HG02970 (cell line): ENCODE measurements around the gene HOXB1.
"Not testable (repeated sequence)": the region's sequence is repeated elsewhere in the genome, so short reads cannot be mapped to it uniquely, and the experiment has no call there.

ENCODE experiments used
- ATAC-seq: cut with Tn5 transposase; IDR thresholded peaks from one replicate; pipeline ENCODE4 v1.9.1; 2021; ENCODE audit warnings: mild to moderate bottlenecking, moderate library complexity, moderate number of reproducible peaks; ENCODE audit not compliant: unreplicated experiment, low FRiP score

Gene HOXB1

DNA sequence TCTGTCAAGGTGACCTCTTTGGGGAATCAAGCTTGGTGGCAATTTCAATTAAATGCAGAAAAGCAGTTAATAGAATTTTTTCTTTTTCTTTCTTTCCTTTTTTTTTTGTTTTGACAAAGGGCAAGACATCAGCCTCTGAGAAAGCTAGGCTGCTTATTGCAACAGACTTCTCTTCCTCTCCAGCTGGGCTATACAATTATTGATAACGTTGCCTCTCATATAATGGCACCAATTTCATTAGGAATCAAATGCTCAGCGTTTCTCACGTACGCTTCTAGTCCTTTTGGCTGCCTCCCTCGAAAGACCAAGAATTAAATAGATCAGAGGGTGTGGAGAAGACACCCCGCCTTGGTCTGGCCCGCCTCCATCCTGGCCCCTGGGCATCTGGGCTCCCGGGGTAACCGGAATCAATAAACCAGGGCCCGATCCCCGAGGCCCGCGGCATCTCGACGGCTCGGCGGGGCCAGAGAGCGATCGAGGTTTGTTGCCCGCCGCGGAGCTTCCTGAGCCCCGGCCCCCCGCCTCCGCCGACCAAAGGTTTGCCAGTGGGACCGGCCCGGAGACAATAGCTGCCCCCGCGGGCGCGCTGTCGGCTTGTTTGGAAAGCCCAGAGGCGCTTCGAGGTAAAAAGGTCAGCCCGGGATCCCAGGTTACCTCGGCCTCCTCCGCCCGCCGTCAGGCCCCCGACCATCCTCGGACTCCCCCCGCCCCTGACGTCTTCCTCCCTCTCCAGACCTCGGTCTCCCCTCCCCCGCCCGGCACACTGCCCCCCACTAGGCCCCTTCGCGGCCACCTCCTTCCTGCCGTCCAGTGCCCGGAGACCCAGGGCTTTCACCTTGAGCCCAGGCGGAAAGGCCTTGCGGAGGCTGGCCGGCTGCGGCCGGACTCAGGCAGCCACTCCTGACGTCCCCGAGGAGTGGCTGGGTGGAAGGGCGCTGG, 3.9 kb downstream of the HOXB1 start:
- ATAC-seq: no peak

DNA sequence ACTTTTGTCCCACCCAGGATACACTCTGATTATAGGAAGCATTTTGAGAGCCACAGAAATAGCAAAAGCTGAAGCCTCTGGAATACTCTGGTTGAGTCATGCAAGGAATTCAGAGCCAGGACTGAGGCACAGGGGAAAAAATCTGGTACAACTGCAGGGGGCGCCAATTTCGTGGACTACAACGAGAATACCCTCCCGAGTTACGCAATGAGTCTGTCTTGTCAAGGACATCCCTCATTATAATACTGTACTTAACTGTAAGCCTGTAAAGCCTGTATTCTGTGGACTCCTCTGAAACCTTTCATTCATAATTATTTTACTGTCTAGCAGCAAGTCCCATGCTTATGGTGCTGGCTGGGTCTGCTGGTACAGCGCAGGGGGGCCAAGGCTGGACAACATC, 7.8 kb downstream of the HOXB1 start:
- ATAC-seq: no peak

DNA sequence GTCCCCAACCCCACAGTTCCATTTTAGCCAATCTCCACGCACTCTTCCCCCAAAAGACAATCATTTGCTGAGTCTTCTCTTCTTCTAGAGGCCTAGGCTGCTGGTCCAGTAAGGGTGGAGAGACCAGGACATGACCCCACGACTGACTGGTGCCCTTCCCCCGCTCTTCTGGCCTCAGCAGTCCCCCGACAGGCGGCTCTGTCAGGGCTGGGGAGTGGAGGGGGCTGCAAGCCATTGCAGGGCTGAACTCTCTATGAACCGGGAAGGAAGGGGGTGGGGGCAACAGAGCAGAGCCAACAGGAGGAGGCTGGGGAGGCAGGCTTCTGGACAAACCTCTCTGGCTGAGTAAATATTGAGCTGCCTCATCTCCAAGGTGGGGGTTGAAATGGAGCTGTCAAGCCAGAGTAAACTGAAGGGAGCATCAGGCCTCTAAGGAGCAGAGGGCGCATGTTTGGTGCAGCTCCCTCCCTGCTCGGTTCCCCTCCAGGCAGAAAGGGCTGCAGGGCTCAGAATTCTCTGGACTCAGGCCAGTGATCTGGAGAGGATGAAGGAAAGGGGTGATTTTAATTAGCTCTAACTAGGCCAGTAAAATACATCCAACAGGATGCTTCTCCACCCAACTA, 8.7 kb downstream of the HOXB1 start:
- ATAC-seq: no peak

DNA sequence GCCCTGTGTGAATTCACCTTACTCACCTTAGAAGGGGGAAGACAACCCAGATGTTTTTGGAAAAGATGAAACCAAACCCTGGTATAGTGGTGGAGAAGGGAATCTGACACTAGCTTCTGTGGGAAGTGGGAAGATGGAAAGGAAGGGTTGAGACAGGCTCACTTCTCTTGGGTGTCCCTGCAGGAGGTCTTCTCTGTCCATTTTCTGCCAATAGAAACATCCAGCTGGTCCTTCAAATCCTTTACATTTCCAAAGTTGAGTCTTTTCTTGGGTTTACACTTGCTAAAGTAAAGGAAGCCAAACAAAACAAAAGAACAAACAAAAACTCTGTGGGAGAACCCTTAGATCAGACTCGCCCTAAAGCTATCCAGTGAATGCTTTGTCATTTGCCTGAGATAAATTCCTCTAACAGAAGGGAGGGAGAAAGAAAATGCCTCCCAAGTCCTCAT, 10.2 kb downstream of the HOXB1 start:
- ATAC-seq: no peak

DNA sequence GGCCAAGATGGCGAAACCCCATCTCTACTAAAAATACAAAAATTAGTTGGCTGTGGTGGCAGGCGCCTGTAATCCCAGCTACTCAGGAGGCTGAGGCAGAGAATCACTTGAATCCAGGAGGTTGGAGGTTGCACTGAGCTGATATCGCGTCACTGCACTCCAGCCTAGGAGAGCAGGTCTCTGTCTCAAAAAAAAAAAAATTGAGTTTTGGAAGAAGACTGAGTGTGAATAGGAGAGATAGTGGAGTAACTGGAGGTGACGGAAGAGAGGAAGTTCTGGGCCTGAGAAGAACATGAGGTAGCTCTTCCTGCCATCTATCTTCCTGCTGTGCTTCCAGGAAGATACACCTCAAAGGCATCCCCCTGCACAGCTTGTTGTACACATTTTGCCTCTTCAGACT, 11.4 kb downstream of the HOXB1 start:
- ATAC-seq: no peak

DNA sequence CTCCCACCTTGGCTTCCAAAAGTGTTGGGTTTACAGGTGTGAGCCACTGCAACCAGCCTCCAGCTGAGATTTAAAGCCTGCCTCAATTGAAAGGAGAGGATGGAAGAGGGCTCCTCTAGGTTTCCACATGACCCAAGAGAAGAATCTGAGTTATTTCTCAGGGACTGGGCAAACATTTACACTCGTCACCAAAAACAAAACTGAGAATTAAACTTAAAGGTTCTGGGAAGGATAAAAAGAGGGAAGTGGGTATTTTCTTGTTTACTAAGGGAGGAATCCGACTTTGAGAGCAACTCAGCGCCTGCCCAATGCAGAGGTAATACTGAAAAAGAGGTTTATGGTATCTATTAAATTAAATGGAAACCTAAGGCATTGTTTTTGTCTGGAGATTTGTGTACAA, 13.3 kb downstream of the HOXB1 start:
- ATAC-seq: no peak

DNA sequence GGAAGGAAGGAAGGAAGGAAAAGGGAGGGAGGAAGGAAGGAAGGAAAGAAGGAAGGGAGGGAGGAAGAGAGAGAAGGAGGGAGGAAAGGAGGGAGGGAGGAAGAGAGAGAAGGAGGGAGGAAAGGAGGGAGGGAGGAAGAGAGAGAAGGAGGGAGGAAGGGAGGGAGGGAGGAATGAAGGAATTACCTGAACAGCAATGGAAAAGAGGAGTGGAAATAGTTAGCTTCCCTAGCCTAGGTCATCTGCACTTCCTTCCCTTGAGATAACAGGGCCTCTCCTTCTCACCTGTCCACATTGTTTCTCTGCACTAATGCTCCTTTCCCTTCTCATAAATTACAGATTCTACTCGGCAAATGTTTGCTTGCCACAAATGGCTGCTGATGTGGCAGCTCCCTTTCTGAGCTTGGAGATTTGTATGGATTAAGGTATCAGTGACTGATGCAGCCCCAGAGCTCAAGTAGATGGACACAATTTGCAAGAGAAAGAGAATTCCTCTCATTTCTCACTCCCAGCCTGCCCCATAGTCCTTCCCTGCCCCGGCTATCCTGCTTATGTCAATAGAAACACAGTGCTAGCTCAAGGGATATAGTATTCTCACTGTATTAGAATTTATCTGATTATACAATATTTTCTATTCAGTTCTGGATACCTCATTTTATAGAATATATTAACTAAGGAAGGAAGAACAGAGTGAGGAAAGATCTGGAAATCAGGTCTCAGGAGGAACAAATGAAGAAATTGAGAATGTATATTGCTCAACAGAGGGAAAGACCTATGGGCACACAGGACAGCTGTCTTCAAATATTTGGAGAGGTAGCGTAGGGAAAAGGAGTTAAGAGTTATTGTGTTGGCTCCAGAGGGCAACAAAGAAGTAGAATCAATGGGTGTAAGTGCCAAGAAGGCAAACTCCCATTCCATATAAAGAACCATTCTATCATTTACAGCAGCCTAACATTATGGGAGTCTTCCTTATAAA, 14.6 kb downstream of the HOXB1 start:
- no peak for ATAC-seq

DNA sequence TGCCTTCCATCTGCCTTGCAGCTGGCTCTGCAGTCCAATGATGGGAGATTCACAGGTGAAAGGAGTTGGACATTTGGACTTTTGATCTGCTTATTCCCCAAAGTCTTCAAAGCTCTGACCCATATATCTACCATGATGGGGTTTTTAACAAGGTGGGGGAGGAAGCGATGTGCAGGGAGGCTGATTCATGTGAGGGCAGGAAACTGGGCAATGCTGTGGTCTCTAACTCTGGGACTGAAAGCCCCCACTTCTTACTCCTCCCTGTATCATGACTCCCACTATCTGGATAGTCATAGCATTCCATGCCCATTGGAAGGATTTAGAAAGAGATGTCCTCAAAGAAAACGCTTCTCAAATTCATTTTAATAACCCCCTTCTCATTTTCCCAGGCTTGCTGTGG, 16.3 kb downstream of the HOXB1 start:
- ATAC-seq: no peak

DNA sequence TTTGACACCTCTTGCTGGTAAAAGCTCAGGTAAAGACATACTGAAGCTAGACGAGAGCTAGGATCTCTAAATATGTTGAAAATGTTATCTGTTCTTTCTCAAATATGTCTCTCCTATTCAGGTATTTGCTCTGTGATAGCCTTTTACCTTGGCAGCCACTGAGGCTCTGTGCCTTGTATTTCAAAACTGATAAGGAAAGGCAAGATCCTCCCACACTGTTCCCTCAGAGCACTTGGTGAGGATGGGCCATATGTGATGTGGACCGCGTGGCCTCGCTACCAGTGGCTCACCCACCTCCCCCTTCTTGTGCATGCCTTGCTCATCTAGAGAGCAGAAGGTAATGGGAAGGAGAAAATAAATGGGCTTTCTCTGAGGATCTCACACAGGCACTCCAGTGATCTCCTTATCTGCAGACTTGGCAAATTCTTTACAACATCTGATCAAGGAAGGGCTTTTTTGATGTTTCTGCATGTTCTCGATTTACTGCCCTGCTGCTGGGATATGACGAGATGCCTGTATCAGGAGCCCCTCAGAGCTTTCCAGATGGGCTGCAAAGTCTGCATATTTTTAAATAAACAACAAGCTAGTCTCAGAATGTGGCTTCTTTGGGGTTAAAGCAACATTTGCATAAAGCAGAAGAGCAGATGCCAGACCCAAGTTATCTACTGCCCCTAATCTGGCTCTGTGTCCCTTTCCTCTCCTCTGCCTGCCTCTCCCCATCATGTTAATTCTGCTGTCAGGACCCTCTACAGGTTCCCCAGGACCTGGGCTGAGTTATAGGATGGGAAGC, 16.9 kb downstream of the HOXB1 start:
- ATAC-seq: no peak

DNA sequence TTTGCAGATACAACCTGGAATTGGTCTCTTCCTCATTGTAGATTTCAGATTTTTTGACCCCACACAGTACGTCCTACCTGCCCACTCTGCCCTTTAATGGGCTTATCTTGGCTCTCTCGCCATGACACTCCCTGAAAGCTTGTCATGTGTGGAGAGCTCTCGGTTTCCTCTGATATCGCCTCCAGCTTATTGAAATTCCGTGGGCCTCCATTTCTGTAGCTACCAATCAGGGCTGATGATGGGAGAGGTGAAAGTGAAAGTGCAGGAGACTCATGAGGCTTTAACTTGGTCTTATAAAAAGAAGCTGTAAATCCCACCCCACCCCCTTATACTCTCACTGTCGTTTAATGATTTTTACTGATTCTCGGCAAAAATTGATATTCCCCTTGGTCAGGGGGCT, 17.7 kb downstream of the HOXB1 start:
- no peak for ATAC-seq

DNA sequence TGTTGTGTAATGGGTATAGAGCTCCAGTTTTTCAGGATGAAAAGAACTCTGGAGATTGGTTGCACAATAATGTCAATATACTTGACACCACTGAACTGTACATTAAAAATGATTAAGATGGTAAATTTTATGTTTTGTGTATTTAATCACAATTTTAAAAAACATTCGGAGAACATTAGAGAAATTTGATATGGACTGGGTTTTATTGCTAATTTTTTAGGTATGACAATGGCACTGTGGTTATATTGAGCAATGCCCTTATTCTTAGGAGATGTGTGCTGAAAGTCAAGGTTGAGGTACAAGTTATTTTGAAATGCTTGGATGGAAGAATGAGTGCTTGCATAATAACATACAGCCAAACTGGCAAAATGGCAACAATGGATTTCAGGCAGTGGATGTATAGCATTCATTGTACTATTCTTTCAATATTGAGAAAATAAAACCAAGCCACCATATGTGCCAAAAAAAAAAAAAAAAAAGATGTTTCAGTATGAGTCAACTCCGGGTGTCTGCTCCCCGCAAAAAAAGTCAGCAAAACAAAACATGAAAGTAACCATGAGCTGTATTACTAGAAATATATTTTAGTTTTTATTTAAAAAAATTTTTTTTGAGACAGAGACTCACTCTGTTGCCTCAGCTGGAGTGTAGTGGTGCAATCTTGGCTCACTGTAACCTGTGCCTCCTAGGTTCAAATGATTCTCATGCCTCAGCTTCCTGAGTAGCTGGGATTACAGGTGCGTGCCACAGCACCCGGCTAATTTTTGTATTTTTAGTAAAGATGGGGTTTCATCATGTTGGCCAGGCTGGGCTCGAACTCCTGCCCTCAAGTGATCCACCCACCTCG, 19.8 kb downstream of the HOXB1 start:
- no peak for ATAC-seq

DNA sequence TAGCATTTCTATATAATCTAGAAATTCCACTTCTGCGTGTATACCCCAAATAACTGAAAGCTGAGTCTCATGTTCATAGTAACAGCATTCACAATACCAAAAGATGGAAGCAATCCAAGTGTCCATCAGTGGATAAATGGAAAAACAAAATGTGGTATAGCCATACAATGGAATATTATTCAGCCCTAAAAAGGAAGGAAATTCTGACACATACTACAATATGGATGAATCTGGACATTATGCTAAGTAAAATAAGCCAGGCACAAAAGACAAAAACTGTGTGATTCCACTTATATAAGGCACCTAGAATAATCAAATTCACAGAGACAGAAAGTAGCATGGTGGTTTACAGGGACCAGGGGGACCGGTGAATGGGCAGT, 20.4 kb downstream of the HOXB1 start:
- ATAC-seq: no peak

DNA sequence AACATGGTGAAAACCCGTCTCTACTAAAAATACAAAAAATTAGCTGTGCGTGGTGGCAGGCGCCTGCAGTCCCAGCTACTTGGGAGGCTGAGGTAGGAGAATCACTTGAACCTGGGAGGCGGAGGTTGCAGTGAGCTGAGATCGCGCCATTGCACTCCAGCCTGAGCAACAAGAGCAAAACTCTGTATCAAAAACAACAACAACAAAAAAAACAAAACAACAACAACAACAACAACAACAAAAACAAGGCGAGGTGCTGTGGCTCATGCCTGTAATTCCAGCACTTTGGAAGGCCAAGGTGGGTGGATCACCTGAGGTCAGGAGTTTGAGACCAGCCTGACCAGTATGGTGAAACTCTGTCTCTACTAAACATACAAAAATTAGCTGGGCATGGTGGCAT, 21.1 kb downstream of the HOXB1 start:
- not testable (repeated sequence) for ATAC-seq

DNA sequence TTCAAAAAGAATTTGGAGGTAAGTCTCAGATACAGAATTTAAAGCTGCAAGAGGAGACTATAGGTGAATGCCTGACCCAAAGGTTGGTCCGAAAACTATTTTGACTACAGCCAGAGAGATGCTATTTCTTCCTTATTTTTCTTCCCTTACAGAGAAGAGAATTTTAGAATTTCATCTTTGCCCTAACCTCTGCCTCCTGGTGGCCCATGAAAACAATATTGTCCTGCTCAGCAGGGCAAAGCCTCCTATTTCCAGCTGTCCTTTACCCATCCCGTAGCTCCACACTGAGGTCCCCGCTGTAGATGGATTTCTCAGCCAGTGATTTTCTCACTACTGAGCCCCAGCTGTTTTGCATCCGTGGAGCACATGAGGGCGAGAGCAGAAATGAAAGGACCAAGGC, 24.6 kb downstream of the HOXB1 start:
- ATAC-seq: no peak

DNA sequence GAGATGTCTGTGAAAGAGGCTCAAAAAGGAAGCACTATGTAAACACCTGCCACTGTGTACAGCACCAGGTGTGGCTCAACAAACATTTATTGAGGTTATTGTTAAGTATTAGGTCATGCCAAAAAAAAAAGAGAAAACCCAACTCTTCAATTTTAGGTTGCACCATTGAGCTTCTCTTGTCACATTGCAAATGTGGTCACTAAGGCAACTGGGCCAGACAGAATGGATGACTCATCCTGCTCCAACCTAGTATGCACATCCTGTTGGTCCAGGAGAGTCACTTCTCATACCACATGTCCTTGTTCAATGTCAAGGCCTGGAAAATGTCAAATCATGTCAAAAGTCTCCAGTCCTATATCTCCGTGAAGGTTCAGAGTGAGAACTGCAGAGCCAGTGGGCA, 25.0 kb downstream of the HOXB1 start:
- ATAC-seq: peak; percentile 56

DNA sequence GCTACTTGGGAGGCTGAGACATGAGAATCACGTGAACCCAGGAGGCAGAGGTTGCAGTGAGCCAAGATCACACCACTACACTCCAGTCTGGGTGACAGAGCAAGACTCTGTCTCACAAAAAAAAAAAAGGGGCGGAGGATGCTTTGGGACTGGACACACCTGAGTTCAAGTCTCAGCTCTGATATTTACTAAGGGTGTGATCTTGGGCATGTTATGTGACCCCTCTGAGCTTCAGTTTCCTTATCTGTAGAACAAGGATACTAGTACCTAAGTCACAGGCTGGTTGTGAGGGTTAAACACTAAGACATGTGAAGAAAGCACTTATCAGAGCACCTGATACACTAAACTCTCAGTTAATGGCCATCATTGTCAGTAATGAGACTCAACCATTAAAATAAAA, 25.9 kb downstream of the HOXB1 start:
- no peak for ATAC-seq

DNA sequence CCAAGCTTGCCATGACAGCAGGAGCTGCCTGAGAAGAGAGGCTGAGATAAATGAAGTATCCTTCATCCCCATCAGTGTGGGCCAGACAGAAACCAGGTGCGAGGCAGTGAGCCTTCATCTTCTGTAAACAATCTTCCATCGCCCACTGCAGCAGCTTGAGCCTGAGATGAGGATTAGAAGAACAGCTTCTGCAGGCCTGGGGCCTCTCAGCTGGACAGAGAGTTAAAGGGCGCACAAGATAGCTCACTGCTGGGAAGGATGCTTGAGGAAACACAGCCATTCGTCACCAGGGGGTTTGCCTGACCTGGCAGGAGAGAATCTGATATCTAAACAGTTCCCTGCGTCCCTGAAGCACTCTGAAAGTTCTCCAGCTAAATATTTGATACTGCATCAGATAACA, 27.1 kb downstream of the HOXB1 start:
- ATAC-seq: no peak

DNA sequence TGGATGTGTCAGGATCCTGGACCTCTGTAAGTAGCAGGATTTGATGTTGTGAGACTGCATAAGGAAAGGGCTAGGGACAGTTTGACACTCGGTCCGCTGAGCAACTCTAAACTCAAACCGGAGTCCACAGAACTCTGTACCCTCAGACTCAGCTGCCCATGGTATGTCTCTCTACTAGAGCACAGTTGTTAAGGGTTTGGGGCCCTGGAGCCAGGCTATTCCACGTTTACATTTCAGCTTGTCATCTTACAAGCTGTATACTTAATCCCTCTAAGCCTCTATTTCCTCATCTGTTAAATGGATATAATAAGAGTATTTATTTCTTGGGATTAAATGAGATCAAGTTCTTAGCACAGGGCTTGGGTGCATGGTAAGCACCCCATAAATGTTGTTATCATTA, 27.9 kb downstream of the HOXB1 start:
- no peak for ATAC-seq

DNA sequence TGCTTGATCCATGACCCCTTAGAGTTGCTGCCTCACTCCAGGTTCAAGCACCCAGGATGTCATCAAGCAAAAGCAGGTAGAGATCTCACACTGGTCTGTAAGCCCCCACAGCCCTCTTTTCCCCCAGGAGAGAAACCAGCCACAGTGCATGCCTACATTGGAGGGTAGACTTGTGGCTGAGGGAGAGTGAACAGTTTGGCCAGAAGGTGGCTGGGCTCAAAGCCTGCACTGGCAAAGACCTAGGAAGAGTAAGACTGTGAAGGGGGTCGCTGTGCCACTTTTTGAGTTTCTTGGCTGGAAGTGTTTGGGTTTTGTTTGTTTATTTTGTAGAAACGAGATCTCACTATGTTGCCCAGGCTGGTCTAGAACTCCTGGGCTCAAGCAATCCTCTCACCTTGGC, 28.5 kb downstream of the HOXB1 start:
- no peak for ATAC-seq
